Placental pericyte (primary cell): ENCODE data around the gene HSD17B14. TPM values are rescaled to one million over a fixed set of nuclear protein-coding genes. Genes with fewer than 3 reads are reported as not detected.

ENCODE experiments used
- small RNA-seq: library from RNA; depleted of rRNA; stranded (forward); fragments of <200 nt; gene quantifications from one replicate; pipeline ENCODE3, GENCODE V24; 2012; ENCODE audit warnings: low replicate concordance
- total RNA-seq: library from RNA; depleted of rRNA; stranded (reverse); fragments of >200 nt; gene quantifications from 2 replicates; pipeline ENCODE4 v1.2.3, GENCODE V29; 2012

Gene HSD17B14
- 2.3 and 27.8 TPM in 2 replicates for total RNA-seq

GRCh38 chr19:48836089-48837017, at the start of gene HSD17B14:
TSS of gene HSD17B14 (minus strand) at chr19:48836491. CDS start at chr19:48836411, 80 bp downstream.

GRCh38 chr19:48872182-48872883, 36.0 kb upstream of the HSD17B14 start, which contains the start of gene PPP1R15A:
TSS of gene PPP1R15A (plus strand) at chr19:48872421. CDS start at chr19:48873234, 813 bp downstream.

GRCh38 chr19:48868114-48868886, 32.0 kb upstream of the HSD17B14 start, which contains the start of gene PLEKHA4:
TSS of gene PLEKHA4 (minus strand) at chr19:48868617. CDS start at chr19:48867620, 997 bp downstream.

Small RNAs within 50 kb of the gene (small RNA-seq; reads per million reads assigned to genes)
- gene RNU6-317P: not detected

Other genes starting within 250 kb of the HSD17B14 start
- gene SPACA4, start 229.7 kb downstream of the HSD17B14 start, total RNA-seq: not detected in 2 replicates
- gene FAM83E, start 221.4 kb downstream of the HSD17B14 start, total RNA-seq: 0.57 TPM in 1 of 2 replicates, not detected in the other
- 1,434 and 1,613 TPM in 2 replicates for gene RPL18, start 217.3 kb downstream of the HSD17B14 start, total RNA-seq
- gene SPHK2, start 217.0 kb downstream of the HSD17B14 start, total RNA-seq: 14.4 and 15.2 TPM in 2 replicates
- gene DBP, start 199.1 kb downstream of the HSD17B14 start, total RNA-seq: 1.1 and 4.8 TPM in 2 replicates
- 0.88 TPM in 1 of 2 replicates, not detected in the other for gene CA11, start 190.3 kb downstream of the HSD17B14 start, total RNA-seq
- gene NTN5, start 163.5 kb downstream of the HSD17B14 start, total RNA-seq: not detected in 2 replicates
- gene FUT2, start 140.5 kb downstream of the HSD17B14 start, total RNA-seq: not detected in 2 replicates
- under 0.01 and 0.57 TPM in 2 replicates for gene MAMSTR, start 116.8 kb downstream of the HSD17B14 start, total RNA-seq
- gene RASIP1, start 95.9 kb downstream of the HSD17B14 start, total RNA-seq: 0.66 and 0.72 TPM in 2 replicates
- not detected in 2 replicates for gene IZUMO1, start 89.6 kb downstream of the HSD17B14 start, total RNA-seq
- gene FUT1, start 83.8 kb downstream of the HSD17B14 start, total RNA-seq: under 0.01 TPM in 2 replicates
- not detected in 2 replicates for gene FGF21, start 81.0 kb downstream of the HSD17B14 start, total RNA-seq
- gene BCAT2, start 25.5 kb downstream of the HSD17B14 start, total RNA-seq: 25.4 and 44.1 TPM in 2 replicates
- 5.4 and 6.3 TPM in 2 replicates for gene PLEKHA4, start 32.1 kb upstream of the HSD17B14 start, total RNA-seq
- gene PPP1R15A, start 35.9 kb upstream of the HSD17B14 start, total RNA-seq: 66.1 and 221 TPM in 2 replicates
- gene TULP2, start 62.3 kb upstream of the HSD17B14 start, total RNA-seq: under 0.01 and 0.22 TPM in 2 replicates
- 129 and 755 TPM in 2 replicates for gene NUCB1, start 63.8 kb upstream of the HSD17B14 start, total RNA-seq
- gene DHDH, start 97.2 kb upstream of the HSD17B14 start, total RNA-seq: 0.44 TPM in 1 of 2 replicates, not detected in the other
- 89.9 and 103 TPM in 2 replicates for gene BAX, start 118.4 kb upstream of the HSD17B14 start, total RNA-seq
- gene FTL, start 128.8 kb upstream of the HSD17B14 start, total RNA-seq: 1,638 and 6,371 TPM in 2 replicates
- gene GYS1, start 156.8 kb upstream of the HSD17B14 start, total RNA-seq: 29.8 and 59.4 TPM in 2 replicates
- 164 and 281 TPM in 2 replicates for gene RUVBL2, start 157.4 kb upstream of the HSD17B14 start, total RNA-seq
- gene LHB, start 180.6 kb upstream of the HSD17B14 start, total RNA-seq: not detected in 2 replicates
- gene CGB3, start 187.8 kb upstream of the HSD17B14 start, total RNA-seq: not detected in 2 replicates
- gene CGB2, start 195.4 kb upstream of the HSD17B14 start, total RNA-seq: not detected in 2 replicates
- gene CGB1, start 200.4 kb upstream of the HSD17B14 start, total RNA-seq: not detected in 2 replicates
- gene CGB5, start 207.4 kb upstream of the HSD17B14 start, total RNA-seq: not detected in 2 replicates
- gene CGB8, start 212.6 kb upstream of the HSD17B14 start, total RNA-seq: not detected in 2 replicates
- 0.14 TPM in 1 of 2 replicates, not detected in the other for gene CGB7, start 221.3 kb upstream of the HSD17B14 start, total RNA-seq
- gene NTF4, start 228.3 kb upstream of the HSD17B14 start, total RNA-seq: not detected in 2 replicates
- gene KCNA7, start 236.2 kb upstream of the HSD17B14 start, total RNA-seq: not detected in 2 replicates
- gene SNRNP70, start 249.0 kb upstream of the HSD17B14 start, total RNA-seq: 118 and 186 TPM in 2 replicates